Retina (tissue), 1 donor: Measurements from ENCODE around the gene NANOS2.
A peak's percentile ranks its signal among the peaks of the same experiment; 100 is the strongest.
"Not testable (repeated sequence)": the region's sequence is repeated elsewhere in the genome, so short reads cannot be mapped to it uniquely, and the experiment has no call there.

Experiments used
- DNase-seq: peaks from one replicate; pipeline ENCODE4 v3.0.0-alpha.2; 2016

The NANOS2 gene

DNA sequence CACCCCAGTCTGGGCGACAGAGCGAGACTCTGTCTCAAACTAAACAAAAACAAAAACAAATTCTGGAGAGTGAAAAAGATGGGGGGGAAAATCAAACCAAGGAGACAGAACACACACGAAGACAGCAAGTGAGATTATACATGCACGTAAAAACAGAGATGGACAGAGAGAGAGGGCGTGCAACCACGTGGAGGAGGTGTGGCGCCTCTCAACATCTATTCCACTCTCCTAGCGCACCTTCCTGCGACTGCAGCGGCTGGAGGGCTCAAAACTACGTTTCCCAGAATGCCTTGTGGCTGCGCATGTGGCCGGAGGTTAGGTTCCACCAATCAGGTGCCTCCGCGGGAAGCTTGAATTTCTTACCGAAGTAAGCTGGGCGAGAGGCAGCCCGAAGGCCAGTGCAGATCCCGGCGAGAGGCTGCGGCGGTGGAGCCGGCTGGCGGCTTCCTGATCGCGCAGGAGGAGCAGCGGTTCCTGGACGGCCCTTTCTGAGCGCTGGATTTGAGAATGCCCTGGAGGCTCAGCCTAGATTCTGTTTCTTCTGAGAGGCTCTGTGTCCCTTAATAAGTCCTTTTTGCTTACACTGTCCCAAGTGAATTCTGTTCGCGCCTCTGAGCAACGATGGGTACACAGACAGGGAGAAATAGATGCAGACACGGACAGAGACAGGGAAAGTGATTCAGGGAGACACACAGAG, 13.1 kb upstream of the NANOS2 start:
- DNase-seq, result peak; percentile 92

DNA sequence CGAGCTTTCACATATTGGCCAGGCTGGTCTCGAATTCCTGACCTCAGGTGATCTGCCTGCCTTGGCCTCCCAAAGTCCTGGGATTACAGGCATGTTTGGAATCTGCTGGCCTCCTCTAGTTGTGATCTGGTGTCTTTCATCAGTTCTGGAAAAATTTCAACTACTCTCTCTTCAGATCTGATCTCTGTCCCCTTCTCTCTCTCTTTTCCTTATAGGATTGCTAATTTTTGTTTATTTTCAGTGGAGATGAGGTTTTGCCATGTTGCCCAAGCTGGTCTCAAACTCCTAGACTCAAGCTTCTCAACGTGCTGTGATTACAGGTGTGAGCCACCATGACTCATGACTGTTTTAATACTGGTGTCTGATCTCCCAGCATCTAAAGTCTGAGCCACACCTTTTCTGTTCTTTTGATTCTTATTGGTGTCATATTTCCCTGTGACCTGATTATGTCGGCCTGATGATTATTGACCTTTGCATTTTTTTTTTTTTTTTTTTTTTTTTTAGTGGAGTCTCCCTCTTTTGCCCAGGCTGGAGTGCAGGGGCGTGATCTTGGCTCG, 10.4 kb upstream of the NANOS2 start:
- no peak for DNase-seq

DNA sequence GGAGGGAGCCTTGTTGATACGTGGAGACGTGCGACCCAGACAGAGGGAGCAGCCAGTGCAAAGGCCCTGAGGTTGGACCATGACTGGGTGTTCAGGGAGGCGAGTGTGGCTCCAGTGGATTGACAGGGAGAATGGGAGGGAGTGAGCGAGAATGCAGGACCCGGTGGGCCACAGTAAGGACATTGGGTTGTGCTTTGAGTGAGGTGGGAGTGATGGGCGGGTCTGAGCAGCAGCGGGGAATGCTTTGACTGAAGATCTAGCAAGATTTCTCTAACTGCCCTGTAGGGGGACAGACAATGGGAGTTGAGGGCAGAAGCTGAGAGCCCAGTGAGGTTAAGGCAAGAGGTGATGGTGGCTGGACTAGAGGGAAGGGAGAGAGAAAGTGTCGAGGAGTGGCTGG, 7.7 kb upstream of the NANOS2 start:
- DNase-seq, result no peak

DNA sequence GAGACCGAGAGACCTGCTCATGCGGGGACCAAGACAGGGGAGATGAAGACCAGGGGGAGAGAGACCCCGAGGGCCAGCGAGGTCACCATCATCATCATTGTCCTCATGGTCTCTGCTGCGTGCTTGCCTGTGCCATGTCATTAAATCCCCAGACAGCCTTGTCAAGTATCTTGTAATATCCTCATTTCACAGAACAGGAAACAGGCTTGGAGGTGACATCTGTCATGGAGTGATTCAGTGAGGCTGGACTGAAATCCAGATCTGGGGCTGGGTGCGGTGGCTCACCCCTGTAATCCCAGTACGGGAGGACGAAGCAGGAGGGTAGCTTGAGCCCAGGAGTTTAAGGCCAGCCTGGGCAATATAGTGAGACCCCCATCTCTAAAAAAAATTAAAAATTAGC, 5.9 kb upstream of the NANOS2 start:
- DNase-seq, result no peak

DNA sequence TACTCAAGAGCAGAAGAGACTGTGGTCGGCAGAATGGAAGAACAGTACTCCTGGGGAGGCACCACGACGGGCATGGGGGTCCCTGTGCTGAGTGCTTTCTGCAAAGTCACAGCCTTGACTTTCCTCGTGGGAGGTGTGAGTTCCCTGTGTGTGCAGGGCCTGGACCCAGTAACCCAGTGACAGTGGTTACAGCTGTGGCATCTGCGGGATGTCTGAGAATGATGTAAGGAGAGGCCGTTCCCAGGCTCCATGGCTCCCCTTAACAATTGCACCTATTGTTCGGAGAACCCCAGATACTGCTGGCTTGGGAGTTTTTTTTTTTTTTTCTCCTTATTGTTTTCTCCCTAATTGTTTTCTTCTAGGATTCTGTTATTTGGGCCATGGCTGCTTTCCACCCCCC, 5.1 kb upstream of the NANOS2 start:
- DNase-seq, result peak; percentile 53

DNA sequence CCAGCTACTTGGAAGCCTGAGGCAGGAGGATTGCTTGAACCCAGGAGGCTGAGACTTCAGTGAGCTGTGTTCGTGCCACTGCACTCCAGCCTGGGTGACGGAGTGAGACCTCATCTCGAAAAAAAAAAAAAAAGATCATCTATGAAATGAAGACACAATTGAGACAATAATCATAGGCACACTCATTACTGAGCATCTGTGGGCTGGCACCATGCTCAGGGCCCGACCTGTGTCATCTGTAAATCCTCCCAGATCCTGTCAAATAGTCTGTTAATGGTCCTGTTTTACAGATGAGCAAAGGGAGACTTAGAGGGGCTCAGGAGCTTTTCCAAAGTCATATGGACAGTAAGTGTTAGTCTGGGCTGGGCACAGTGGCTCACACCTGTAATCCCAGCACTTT, 4.1 kb upstream of the NANOS2 start:
- DNase-seq, result no peak

DNA sequence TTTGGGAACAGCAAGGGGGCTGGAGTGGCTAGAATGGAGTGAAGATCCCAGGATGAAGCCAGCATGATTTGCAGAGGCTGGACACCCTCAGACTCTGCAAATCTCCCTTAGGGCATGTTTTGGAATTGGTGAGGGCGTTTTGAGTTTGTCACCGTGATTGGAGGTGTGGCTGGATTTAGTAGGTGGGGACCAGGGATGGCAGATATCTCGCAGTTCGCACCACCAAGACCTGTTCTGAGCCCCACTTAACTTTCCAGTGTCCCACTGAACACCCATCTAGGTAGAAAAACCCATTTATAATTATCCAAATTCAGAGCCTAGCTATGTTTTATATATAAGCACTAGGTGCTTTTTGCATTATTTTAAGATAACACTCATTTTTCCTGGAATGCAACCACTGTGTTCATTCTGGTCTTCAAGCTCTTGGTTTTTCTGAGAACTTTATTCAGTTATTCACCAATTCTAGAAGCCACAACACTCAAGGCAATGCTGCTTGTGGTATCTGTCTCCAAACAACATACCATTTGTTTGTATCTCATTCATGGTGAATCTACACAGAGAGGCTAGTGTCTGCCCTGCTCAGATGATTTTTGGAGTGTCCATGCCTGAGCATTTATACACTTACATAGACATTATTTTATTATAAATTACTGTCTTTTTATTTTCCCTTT, 3.0 kb upstream of the NANOS2 start:
- no peak for DNase-seq

DNA sequence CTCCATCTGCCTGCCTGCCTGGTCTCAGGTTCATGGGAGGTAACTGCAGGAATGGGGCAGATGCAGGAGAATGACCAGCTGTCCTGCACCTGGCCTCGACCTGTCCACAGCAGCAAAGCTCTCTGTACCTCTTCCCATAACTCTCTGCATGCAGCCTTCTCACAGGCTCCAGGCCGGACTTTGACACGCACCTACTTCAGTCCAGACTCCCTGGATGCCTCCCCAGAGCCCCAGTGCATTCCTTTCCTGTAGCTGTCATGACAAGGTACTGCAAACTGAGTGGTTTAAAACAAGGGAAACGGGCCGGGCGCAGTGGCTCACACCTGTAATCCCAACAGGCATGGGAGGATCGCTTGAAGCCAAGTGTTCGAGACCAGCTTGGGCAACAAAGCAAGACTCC, 3.3 kb downstream of the NANOS2 start:
- no peak for DNase-seq

DNA sequence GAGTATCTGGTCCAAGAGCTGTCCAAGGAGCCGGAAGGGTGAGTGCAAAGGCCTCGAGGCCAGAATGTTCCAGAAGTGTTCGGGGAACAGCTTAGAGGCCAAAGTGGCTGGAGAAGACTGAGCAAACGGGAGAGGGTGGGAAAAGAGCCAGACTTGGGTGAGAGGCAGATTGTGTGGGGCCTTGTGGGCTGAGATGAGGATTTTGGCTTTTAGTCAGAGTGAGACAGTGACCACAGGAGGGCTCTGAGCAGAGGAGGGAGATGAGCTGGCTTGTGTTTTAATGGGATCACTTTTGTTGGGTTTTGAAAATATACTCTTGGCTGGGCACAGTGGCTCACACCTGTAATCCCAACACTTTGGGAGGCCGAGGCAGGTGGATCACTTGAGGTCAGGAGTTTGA, 5.6 kb downstream of the NANOS2 start:
- no peak for DNase-seq

DNA sequence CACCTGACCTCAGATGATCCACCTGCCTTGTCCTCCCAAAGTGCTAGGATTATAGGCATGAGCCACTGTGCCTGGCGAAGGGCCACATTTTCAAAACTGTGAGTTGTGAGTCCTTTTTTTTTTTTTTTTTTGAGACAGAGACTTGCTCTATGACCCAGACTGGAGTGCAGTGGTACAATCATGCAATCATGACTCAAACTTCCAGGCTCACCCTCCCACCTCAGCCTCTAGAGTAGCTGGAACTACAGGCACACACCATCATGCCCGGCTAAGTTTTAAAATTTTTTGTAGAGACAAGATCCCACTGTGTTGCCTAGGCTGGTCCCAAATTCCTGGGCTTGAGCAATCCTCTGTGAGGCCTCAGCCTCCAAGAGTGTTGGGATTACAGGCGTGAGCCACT, 8.4 kb downstream of the NANOS2 start:
- no peak for DNase-seq

DNA sequence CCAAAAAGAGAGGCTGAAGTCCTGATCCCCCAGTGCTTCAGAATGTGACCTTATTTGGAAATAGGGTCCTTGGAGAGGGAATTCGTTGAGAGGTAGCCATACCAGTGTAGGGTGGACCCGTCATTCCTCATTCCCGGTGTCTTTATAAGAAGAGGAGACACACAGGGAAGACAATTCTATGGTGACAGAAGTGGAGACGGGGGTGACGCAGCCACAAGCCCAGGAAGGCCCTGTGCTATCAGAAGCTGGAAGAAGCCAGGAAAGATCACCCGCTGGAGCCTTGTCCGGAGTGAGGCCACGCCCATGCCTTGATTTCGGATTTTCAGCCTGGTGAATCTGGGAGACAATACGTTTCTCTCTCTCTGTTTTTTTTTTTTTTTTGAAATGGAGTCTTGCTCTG, 9.6 kb downstream of the NANOS2 start:
- DNase-seq, result no peak

DNA sequence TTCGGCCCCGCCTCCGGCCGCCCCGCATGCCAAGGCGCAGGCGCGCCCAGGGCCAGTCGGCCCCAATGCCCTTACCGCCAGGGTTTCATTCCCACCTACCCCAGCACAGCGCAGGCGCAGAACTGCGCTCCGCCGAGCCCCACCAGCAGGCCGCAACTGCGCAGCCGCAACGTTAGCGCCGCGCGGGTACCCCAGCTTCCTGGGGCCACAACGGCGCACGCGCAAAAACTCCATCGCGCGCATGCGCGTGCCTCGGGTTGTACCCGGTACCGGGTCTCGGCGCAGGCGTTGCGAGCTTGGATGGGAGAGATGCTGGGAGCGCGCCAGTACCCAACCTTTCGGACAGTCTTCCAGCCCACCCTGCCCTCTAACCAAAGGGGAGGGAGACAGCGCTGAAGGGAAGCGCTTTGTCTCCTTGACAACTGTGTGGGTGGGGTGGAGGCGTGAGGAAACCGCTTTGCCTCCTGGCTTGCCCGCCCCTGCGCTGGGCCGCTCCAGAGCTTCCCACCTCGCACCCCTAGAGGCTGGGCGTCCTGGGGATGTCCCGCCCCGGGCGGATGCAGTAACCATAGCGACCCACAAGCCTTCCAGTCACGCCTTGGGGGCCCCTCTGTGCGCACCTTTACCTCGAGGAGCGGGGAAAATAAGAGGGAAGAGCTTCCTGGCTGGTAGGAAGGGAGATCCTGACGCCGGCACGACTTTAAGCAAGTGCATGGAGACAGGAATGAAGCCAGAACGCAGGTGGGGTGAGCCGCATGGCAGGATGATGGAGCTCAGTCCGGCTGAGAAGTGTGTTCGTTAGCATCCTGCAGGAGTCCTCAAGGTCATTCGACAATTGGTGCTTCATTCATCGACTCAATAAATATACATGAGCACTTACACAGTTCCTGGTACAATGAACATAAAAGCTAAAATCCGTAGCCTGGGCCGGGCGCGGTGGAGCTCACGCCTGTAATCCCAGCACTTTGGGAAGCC, 11.6 kb downstream of the NANOS2 start:
- DNase-seq, result peak; percentile 99

DNA sequence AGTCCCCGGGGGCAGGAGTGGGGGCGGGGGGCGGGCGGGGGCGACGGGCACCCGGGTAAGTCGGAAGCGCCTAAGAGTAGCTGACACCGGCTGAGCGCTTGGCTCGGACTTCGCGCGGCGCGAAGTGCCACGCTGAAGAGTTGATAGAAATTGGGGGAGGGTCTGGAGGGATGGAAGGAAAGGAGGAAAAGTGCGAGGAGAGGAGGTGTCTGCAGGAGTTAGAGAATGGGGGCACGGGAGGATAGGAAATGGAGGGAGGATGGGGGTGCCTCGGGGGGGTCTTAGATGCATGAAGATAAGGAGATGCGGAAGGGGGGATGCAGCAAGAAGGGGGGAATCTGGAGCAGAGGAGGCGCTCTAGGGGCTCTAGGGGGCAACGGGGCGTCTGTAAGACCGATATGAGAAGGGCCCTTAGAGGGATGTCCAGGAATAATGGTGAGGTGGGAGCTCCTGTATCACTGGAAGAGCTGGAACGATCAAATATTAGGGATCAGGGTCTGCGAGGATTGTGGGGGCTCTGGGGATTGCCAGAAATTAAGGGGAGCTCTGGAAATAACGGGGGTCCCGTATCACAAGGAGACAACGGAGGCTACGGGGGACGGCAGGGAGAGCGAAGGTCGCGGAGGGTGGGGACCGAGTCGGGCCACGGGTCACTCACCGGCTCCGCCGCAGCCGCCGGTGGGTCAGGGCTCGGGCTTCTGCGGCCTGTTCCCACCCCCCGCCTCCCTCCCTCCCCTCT, 12.5 kb downstream of the NANOS2 start, which contains the start of gene MYPOP:
MYPOP (minus strand) TSS at position 702 of the 739 bp plus-strand sequence. CDS start 840 bp downstream, outside the sequence.
- no peak for DNase-seq

DNA sequence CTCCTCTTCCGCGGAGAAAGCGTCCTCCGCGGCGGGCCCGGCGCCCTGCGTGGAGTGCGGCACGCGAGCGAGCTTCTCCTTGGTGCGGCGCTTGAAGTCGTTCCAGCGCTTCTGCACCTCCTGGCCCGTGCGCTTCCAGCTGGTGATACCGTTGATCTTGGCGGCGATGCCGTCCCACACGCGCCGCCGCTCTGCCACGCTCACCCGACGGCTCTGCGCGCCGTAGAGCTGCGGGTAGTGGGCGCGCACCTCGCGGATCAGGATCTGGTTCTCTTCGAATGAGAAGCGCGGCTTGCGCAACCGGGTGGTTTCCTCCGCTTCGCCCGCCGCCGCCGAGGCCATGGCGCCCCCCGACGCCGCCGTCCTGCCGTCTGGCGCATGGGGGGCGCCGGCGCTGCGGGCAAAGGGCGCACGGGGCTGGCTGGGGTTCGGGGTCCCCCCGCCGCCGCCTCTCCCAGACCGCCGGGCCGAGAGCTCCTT, 13.1 kb downstream of the NANOS2 start:
- DNase-seq, result peak; percentile 55

DNA sequence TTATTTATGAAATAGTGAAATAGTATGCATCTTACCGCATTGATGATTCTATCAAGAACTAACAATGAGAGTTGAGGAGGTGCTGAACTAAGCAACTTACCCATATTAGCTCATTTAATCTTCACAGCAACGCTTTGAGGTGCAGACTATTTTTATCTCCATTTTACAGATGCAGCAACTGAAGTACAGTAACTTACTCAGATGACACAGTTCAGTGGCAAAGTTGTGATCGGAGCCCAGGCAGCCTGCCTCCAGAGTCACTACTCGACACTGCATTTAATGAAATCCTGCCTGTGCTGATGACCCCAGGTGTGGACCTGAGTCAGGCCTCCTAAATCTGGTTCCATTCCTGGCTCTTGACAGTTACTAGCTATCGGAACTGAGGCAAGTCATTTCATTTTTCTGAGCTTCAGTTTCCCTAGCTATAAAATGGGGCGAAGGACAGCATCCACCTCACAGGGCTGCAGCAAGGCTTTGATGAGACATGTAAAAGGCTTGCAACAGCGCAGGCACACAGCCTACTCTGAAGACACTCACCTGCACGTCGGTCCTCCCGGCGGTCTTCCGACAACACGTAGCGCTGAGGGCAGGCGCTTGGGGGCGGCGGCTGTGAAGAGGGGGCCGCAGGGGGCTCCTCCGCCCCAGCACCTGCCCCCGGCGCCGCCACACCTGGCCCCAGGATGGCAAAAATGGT, 13.7 kb downstream of the NANOS2 start:
- DNase-seq, result no peak

DNA sequence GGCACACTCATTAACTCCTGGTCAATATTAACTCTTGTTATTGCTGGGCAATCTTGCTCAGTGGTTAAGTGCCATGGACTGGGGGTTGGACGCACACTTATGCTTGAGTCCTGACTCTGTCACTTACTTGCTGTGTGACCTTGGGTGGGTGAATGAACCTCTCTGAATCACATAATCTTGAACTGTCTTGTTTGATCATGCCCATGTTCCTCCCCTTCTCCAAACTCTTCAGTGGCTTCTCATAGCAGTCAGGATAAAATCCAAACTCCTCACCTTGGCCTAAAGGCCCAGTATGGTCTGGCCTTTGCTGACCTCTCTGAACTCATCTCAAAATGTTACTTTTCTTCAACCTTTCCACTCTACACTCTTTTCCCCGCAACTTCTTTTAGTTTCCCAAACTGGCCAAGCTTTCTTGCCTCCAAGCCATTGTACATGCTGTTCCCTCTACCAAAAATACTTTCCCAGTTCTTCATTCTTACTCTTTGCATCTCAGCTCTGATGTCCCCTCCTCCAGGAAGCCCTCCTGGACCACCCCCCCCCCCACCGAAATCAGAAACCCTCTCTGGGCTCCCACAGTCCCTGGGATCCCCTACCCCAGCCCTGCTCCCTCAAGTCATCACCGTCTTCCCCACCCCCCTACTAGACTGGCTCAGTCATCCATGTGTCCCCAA, 14.5 kb downstream of the NANOS2 start:
- DNase-seq, result no peak

DNA sequence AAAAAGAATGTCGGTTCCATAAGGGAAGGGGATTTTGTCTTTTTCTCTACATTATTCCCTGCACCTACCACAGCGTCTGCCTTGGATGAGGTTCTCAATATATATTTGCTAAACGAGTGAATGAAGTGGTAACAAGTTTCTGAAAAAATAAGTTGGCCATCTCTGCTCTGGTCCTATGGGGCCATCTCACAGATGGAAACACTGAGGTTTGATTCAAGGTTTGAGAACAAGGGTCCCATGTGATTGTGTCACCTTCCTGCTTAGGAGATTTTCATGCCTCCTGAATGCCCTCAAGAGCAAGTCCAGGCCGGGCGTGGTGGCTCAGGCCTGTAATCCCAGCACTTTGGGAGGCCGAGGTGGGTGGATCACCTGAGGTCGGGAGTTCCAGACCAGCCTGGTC, 15.3 kb downstream of the NANOS2 start:
- DNase-seq, result no peak

DNA sequence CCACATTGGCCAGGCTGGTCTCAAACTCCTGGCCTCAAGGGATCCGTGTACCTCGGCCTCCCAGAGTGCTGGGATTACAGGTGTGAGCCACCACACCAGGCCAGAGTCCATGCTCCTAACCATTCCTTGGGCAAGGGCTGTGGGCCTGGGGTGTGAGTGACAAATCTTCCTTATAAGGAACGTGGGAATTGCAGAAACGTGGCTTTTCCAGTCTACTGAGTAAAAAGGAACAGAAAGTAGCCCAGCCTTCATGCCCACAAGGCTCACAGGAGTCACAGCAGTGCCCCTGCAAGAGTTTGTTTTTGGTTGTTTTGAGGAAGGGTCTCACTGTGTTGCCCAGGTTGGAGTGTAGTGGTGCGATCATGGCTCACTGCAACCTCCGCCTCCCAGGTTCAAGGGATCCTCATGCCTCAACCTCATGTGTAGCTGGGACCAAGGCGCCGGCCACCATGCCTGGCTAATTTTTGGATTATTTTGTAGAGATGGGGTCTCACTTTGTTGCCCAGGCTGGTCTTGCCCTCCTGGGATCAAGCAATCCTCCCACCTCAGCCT, 17.2 kb downstream of the NANOS2 start:
- DNase-seq, result no peak

DNA sequence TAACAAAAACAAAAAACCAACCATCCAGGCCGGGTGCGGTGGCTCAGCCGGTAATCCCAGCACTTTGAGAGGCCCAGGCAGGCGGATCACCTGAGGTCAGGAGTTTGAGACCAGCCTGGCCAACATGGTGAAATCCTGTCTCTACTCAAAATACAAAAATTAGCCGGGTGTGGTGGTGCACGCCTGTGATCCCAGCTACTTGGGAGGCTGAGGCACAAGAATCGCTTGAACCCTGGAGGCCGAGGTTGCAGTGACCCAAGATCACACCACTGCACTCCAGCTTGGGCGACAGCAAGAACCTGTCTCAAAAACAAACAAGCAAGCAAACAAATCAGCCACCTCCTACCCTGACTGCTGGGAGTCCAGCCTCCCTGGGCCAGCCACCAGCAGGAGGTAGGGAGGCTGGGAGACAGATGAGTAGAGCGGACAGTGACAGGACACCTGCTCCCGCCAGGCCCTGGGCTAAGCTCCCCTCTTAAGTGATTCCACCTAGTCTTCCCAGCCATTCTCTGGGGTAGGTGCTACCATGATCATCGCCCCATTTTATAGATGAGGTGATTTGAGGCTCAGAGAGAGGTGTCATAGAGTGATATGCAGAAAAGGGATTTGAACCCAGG, 18.5 kb downstream of the NANOS2 start:
- not testable (repeated sequence) for DNase-seq

DNA sequence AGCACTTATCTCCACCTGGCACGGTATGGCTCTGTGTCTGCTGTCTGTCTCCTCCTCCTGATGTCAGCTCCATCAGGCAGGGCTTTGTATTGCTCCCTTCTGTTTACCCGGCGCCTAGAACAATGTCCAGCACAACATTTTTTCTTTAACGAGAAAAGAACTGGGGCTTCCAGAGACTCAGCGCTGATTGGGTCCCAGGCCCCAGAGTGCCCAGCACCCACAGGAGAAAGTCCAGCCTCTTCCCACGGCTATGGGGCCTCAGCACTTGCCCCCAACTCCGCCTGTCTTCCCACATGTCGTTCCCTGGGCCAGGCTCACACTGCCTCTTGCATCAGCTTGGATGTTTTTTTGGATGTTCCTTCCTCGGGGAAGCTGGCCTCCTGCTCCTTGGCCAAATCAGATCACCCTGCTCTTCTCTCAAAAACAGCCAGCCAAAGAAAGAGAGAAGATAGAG, 19.0 kb downstream of the NANOS2 start:
- no peak for DNase-seq
